ENCODE measurements around the gene SLX4IP. TPM values are rescaled to one million over a fixed set of nuclear protein-coding genes. Genes with fewer than 3 reads are reported as not detected.
A peak's percentile ranks its signal among the peaks of the same experiment; 100 is the strongest.

Gene SLX4IP
- total and polyA plus RNA-seq, 2 of the 13 experiments (the other 11 are each of a cell fraction or from before 2014, with no cell fraction given), result 3.6 to 7.3 TPM

GRCh38 chr20:10644458-10645204 lies 209.5 kb downstream of the SLX4IP start:
- no peaks in the 10 kb centered on the region for H3K4me1 ChIP-seq (ENCODE audit: insufficient read depth, low read length)
- FAIRE-seq (no peak), DNase-seq (ENCODE audit: low spot score) (no peak), ATAC-seq (no peak)
- no peaks in the 10 kb centered on the region for H3K79me2 ChIP-seq (ENCODE audit: insufficient read depth, low read length)
- H3K27me3 ChIP-seq (ENCODE audit: control insufficient read depth in 1 of 2, insufficient read depth in 2 of 2, low read length in 2 of 2), result no peaks in the 10 kb centered on the region
- H3K4me2 ChIP-seq (ENCODE audit: low read depth, low read length), result no peak overlapping the region
- 97% methylated on average over 12 of the region's 14 CpGs for WGBS (ENCODE audit: low lambda C conversion rate)
- BruUV-seq (replicated peaks), result no TSS peak
- TF ChIP-seq ZNF782 (CRISPR knock-in tag; IDR thresholded peaks at IDR 0.05; ENCODE audit: borderline replicate concordance), result 0 out of 2 replicates have a peak, but pooled peaks have one; percentile 21
- peak; percentile 44; the same call in 1 of the 2 replicates for TF ChIP-seq POLR2G (IDR thresholded peaks at IDR 0.05; ENCODE audit: low read depth, low read length)
- 0 out of 2 replicates have a peak, but pooled peaks have one; percentile 27 for TF ChIP-seq RBFOX2 (IDR thresholded peaks at IDR 0.05; ENCODE audit: low read depth, low read length)
- TF ChIP-seq SP140L (CRISPR knock-in tag; IDR thresholded peaks at IDR 0.05; ENCODE audit: borderline replicate concordance), result no peak
- no peak for TF ChIP-seq ZNF580 (CRISPR knock-in tag; IDR thresholded peaks at IDR 0.05; ENCODE audit: borderline replicate concordance, low read depth)
- peak; percentile 75 for TF ChIP-seq AGO2 (optimal IDR thresholded peaks at IDR 0.05; ENCODE audit: low read depth, low read length)
- TF ChIP-seq HOXA7 (CRISPR knock-in tag; IDR thresholded peaks at IDR 0.05), result no peak
- no peak for TF ChIP-seq PBX2 (CRISPR knock-in tag; IDR thresholded peaks at IDR 0.05)
- no peak for TF ChIP-seq ZNF335 (CRISPR knock-in tag; IDR thresholded peaks at IDR 0.05)
- TF ChIP-seq ZHX2 (IDR thresholded peaks at IDR 0.05; ENCODE audit: low read depth), result no peak
- TF ChIP-seq ZHX2 (CRISPR knock-in tag; IDR thresholded peaks at IDR 0.05; ENCODE audit: borderline replicate concordance), result no peak
- TF ChIP-seq RELA (CRISPR knock-in tag; IDR thresholded peaks at IDR 0.05), result no peak
- TF ChIP-seq PRMT3 (CRISPR knock-in tag; IDR thresholded peaks at IDR 0.05; ENCODE audit: borderline replicate concordance, low read depth), result no peak
- no peak overlapping the region for H2AFZ ChIP-seq (ENCODE audit: low read length)
- no peaks in the 10 kb centered on the region for H3K9me3 ChIP-seq (ENCODE audit: low read length)
- H3K36me3 ChIP-seq (replicated peaks in 1 of 2; ENCODE audit: control insufficient read depth in 1 of 2, insufficient read depth in 2 of 2, low read length in 2 of 2), result peaks cover 85 to 100% of the 10 kb centered on the region in 2 experiments
- ChIA-PET POLR2A (interaction anchor here (1.3 kb wide), 1 partner anchor 8 kb away, joined by 3 read pairs; no protein-coding TSS in a partner anchor), CTCF (ENCODE audit: low intra/inter-chr PET ratio, low total read pairs) (no interaction called here)
- in situ Hi-C loops (cut with HindIII; ENCODE audit: extremely low pct_ligation_motif_present, low pct_unique_long_range_greater_than_20kb) (loop anchor here (10.0 kb wide), 1 partner anchor 210 kb away; the partner anchor contains the start of genes MKKS and SLX4IP), intact Hi-C loops (cut with micrococcal nuclease; ENCODE audit: unreplicated experiment) (no loop called here)
- H4K20me1 ChIP-seq (ENCODE audit: insufficient read depth, low read length), result no peaks in the 10 kb centered on the region
- H3K4me3 ChIP-seq (replicated peaks in 1 of 3; ENCODE audit: insufficient read depth in 1 of 3, low read depth in 2 of 3, low read length in 3 of 3), result no peak overlapping the region
- no peak overlapping the region for H3K9ac ChIP-seq (ENCODE audit: insufficient read depth, low read depth, low read length)
- no peak overlapping the region for H3K27ac ChIP-seq (ENCODE audit: extremely low read length, insufficient read depth, low read length)
